Cardiac ventricle fibroblast (primary cell): ENCODE data around the gene GUCY1A2. TPM values are rescaled to one million over a fixed set of nuclear protein-coding genes. Genes with fewer than 3 reads are reported as not detected.

Experiments used
- total RNA-seq: library from RNA; depleted of rRNA; stranded (reverse); fragments of >200 nt; gene quantifications from 2 replicates; pipeline ENCODE4 v1.2.3, GENCODE V29; 2015

The GUCY1A2 gene, protein sequence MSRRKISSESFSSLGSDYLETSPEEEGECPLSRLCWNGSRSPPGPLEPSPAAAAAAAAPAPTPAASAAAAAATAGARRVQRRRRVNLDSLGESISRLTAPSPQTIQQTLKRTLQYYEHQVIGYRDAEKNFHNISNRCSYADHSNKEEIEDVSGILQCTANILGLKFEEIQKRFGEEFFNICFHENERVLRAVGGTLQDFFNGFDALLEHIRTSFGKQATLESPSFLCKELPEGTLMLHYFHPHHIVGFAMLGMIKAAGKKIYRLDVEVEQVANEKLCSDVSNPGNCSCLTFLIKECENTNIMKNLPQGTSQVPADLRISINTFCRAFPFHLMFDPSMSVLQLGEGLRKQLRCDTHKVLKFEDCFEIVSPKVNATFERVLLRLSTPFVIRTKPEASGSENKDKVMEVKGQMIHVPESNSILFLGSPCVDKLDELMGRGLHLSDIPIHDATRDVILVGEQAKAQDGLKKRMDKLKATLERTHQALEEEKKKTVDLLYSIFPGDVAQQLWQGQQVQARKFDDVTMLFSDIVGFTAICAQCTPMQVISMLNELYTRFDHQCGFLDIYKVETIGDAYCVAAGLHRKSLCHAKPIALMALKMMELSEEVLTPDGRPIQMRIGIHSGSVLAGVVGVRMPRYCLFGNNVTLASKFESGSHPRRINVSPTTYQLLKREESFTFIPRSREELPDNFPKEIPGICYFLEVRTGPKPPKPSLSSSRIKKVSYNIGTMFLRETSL
- 0.25 and 0.64 TPM in 2 replicates for total RNA-seq

GRCh38 chr11:107018219-107018901, at the start of gene GUCY1A2:
Gene GUCY1A2 (minus strand): TSS chr11:107018476. CDS start chr11:107018055, 421 bp downstream.

